NCI-H2081 treated with DMSO at 0.1 percent for 48 hours (cell line): Measurements from ENCODE around the gene RGCC.

Source experiments
- DNase-seq: peaks from one replicate; lab custom pipeline; 2025; lab: John Stamatoyannopoulos, UW

RGCC gene

GRCh38 chr13:41516166-41516565 lies 58.8 kb downstream of the RGCC start:
- no peak for DNase-seq

GRCh38 chr13:41516760-41517159 lies 59.4 kb downstream of the RGCC start:
- no peak for DNase-seq

- no peak for DNase-seq
Observed at GRCh38 chr13:41520016-41520659, 62.8 kb downstream of the RGCC start.
